ENCODE measurements around the gene PCDHB11.
"Not testable (repeated sequence)": the region's sequence is repeated elsewhere in the genome, so short reads cannot be mapped to it uniquely, and the experiment has no call there.

Gene PCDHB11

DNA sequence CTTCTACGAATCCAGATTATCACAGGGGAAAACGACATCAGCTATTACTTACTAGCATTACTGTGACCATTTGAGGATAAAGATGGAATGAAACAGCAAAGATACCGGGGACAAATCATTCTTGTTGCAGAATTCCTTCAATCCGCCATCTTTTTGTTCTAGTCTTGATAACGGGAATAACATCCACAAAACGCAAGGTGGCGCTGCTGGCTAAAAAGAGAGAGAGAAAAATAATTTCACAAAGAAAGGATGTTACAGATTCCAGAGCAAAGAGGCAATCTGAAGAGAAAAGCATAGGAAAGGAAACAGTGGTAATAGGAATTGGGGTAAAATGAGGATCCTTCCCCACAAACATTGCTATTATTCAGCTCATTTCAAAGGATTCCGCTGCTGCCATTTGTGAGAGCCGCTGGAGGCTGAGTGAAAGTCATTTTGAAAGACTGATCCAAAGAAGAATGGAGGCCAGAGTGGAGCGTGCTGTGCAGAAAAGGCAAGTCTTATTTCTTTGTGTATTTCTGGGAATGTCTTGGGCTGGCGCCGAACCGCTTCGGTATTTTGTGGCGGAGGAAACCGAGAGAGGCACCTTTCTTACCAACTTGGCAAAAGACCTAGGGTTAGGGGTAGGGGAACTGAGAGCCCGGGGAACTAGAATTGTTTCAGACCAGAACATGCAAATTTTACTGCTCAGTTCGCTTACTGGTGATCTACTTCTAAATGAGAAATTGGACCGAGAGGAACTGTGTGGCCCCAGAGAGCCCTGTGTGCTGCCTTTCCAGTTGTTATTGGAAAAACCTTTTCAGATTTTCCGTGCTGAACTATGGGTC lies 26.8 kb upstream of the PCDHB11 start, which contains the start of gene PCDHB7:
PCDHB7 (plus strand) TSS at position 264 of the 824 bp plus-strand sequence; CDS start at position 456, 192 bp downstream.
- Histone ChIP-seq H3K4me3 (ENCODE audit: low read depth, low read length) (no peak within 1 kb of the TSS), H3K79me2 (ENCODE audit: control insufficient read depth, insufficient read depth, low read length, unreplicated experiment) (no peaks in the 10 kb centered on the region), H3K27ac (ENCODE audit: low read depth, low read length) (no peak within 1 kb of the TSS), H2AFZ (ENCODE audit: low read length, unreplicated experiment) (peak within 1 kb of the TSS; percentile 41), H3K27me3 (ENCODE audit: insufficient read depth, low read length) (peaks cover 27% of the 10 kb centered on the region), H3K36me3 (ENCODE audit: insufficient read depth, low read length) (no peaks in the 10 kb centered on the region), H3K4me1 (ENCODE audit: control insufficient read depth, insufficient read depth, low read length, unreplicated experiment) (no peaks in the 10 kb centered on the region)

DNA sequence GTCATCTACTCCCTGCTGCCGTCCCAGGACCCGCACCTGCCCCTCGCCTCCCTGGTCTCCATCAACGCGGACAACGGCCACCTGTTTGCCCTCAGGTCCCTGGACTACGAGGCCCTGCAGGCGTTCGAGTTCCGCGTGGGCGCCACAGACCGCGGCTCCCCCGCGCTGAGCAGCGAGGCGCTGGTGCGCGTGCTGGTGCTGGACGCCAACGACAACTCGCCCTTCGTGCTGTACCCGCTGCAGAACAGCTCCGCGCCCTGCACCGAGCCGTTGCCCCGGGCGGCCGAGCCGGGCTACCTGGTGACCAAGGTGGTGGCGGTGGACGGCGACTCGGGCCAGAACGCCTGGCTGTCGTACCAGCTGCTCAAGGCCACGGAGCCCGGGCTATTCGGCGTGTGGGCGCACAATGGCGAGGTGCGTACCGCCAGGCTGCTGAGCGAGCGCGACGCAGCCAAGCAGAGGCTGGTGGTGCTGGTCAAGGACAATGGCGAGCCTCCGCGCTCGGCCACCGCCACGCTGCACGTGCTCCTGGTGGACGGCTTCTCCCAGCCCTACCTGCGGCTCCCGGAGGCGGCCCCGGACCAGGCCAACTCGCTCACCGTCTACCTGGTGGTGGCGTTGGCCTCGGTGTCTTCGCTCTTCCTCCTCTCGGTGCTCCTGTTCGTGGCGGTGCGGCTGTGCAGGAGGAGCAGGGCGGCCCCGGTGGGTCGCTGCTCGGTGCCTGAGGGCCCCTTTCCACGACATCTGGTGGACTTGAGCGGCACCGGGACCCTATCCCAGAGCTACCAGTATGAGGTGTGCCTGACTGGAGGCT lies 24.9 kb upstream of the PCDHB11 start:
- not testable (repeated sequence) for H2AFZ ChIP-seq (ENCODE audit: low read length, unreplicated experiment); H3K4me1 ChIP-seq (ENCODE audit: control insufficient read depth, insufficient read depth, low read length, unreplicated experiment); H3K36me3 ChIP-seq (ENCODE audit: insufficient read depth, low read length); H3K79me2 ChIP-seq (ENCODE audit: control insufficient read depth, insufficient read depth, low read length, unreplicated experiment); H3K4me3 ChIP-seq (ENCODE audit: low read depth, low read length); H3K27ac ChIP-seq (ENCODE audit: low read depth, low read length)
- H3K27me3 ChIP-seq (ENCODE audit: insufficient read depth, low read length), result peaks cover 36% of the 10 kb centered on the region

DNA sequence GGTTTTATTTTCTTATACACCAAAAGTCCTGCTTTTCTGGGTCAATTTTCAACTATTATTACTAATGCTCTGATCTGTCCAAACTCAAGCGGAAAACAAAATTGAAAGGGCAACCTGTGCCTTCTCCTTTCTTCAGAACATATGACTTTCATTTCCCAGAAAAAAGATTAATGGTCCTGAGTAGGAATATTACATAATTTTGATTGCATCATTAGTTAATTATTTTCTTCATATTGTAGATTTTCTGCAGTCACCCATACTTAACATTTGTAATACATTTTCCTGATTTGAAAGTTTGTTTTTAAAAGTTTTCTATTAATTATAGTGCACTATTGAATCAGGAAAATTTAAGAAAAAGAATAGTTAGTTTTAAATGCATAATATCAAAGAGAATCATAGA lies 23.5 kb upstream of the PCDHB11 start:
- Histone ChIP-seq H3K4me1 (ENCODE audit: control insufficient read depth, insufficient read depth, low read length, unreplicated experiment) (no peaks in the 10 kb centered on the region), H3K79me2 (ENCODE audit: control insufficient read depth, insufficient read depth, low read length, unreplicated experiment) (no peaks in the 10 kb centered on the region), H2AFZ (ENCODE audit: low read length, unreplicated experiment) (no peak overlapping the region), H3K27me3 (ENCODE audit: insufficient read depth, low read length) (peaks cover 36% of the 10 kb centered on the region), H3K36me3 (ENCODE audit: insufficient read depth, low read length) (no peaks in the 10 kb centered on the region), H3K27ac (ENCODE audit: low read depth, low read length) (no peak overlapping the region), H3K4me3 (ENCODE audit: low read depth, low read length) (no peak overlapping the region)

DNA sequence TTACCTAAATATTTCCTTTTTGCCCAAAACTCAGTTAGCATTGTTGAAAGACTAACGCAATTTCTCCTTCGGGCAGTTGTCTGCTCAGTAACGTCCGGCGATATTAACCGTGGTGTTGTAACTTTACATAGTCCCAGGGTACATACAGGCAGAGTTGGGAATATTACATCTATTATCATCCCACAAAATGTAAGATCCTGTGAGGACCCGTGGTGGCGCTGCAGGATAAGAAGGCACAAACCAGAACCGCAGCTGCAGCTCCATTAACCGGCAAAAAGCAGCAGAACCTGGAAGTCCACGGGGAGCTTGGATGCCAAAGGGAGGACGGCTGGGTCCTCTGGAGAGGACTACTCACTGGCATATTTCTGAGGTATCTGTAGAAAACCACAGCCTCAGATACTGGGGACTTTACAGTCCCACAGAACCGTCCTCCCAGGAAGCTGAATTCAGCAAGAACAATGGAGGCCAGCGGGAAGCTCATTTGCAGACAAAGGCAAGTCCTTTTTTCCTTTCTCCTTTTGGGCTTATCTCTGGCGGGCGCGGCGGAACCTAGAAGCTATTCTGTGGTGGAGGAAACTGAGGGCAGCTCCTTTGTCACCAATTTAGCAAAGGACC lies 21.7 kb upstream of the PCDHB11 start, which contains the start of gene PCDHB8:
PCDHB8 (plus strand) TSS at position 214 of the 615 bp plus-strand sequence; CDS start at position 459, 245 bp downstream.
- peaks cover 36% of the 10 kb centered on the region for H3K27me3 ChIP-seq (ENCODE audit: insufficient read depth, low read length)
- not testable (repeated sequence) for H3K79me2 ChIP-seq (ENCODE audit: control insufficient read depth, insufficient read depth, low read length, unreplicated experiment); H3K4me3 ChIP-seq (ENCODE audit: low read depth, low read length); H3K27ac ChIP-seq (ENCODE audit: low read depth, low read length); H3K36me3 ChIP-seq (ENCODE audit: insufficient read depth, low read length); H3K4me1 ChIP-seq (ENCODE audit: control insufficient read depth, insufficient read depth, low read length, unreplicated experiment); H2AFZ ChIP-seq (ENCODE audit: low read length, unreplicated experiment)

DNA sequence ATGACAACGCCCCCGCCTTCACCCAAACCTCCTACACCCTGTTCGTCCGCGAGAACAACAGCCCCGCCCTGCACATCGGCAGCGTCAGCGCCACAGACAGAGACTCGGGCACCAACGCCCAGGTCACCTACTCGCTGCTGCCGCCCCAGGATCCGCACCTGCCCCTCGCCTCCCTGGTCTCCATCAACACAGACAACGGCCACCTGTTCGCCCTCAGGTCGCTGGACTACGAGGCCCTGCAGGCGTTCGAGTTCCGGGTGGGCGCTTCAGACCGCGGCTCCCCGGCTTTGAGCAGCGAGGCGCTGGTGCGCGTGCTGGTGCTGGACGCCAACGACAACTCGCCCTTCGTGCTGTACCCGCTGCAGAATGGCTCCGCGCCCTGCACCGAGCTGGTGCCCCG lies 20.1 kb upstream of the PCDHB11 start:
- H3K27ac ChIP-seq (ENCODE audit: low read depth, low read length); H3K79me2 ChIP-seq (ENCODE audit: control insufficient read depth, insufficient read depth, low read length, unreplicated experiment); H2AFZ ChIP-seq (ENCODE audit: low read length, unreplicated experiment); H3K36me3 ChIP-seq (ENCODE audit: insufficient read depth, low read length); H3K4me3 ChIP-seq (ENCODE audit: low read depth, low read length); H3K4me1 ChIP-seq (ENCODE audit: control insufficient read depth, insufficient read depth, low read length, unreplicated experiment): not testable (repeated sequence)
- H3K27me3 ChIP-seq (ENCODE audit: insufficient read depth, low read length), result peaks cover 29% of the 10 kb centered on the region

DNA sequence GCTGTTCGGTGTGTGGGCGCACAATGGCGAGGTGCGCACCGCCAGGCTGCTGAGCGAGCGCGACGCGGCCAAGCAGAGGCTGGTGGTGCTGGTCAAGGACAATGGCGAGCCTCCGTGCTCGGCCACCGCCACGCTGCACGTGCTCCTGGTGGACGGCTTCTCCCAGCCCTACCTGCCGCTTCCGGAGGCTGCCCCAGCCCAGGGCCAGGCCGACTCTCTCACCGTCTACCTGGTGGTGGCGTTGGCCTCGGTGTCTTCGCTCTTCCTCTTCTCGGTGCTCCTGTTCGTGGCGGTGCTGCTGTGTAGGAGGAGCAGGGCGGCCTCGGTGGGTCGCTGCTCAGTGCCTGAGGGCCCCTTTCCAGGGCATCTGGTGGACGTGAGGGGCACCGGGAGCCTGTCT lies 19.6 kb upstream of the PCDHB11 start:
- not testable (repeated sequence) for H3K27ac ChIP-seq (ENCODE audit: low read depth, low read length); H3K4me3 ChIP-seq (ENCODE audit: low read depth, low read length); H3K36me3 ChIP-seq (ENCODE audit: insufficient read depth, low read length); H2AFZ ChIP-seq (ENCODE audit: low read length, unreplicated experiment); H3K4me1 ChIP-seq (ENCODE audit: control insufficient read depth, insufficient read depth, low read length, unreplicated experiment); H3K79me2 ChIP-seq (ENCODE audit: control insufficient read depth, insufficient read depth, low read length, unreplicated experiment)
- H3K27me3 ChIP-seq (ENCODE audit: insufficient read depth, low read length), result peaks cover 28% of the 10 kb centered on the region

DNA sequence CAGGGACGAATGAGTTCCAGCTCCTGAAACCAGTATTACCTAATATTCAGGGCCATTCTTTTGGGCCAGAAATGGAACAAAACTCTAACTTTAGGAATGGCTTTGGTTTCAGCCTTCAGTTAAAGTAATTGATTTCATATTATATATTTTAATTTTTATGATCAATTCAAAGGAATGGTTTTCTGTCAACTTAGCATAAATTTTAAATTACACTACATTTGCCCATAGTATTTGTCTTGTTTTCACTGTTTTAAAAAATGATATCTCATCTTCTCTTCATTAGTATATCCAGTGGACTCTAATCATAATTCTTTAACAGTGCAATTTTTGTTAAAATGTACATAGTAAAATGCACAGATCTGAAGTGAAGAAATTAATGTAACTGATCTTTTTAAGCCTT lies 19.1 kb upstream of the PCDHB11 start:
- Histone ChIP-seq H3K27me3 (ENCODE audit: insufficient read depth, low read length) (peaks cover 24% of the 10 kb centered on the region), H3K36me3 (ENCODE audit: insufficient read depth, low read length) (no peaks in the 10 kb centered on the region), H3K4me1 (ENCODE audit: control insufficient read depth, insufficient read depth, low read length, unreplicated experiment) (no peaks in the 10 kb centered on the region), H3K27ac (ENCODE audit: low read depth, low read length) (no peak overlapping the region), H2AFZ (ENCODE audit: low read length, unreplicated experiment) (no peak overlapping the region), H3K4me3 (ENCODE audit: low read depth, low read length) (no peak overlapping the region), H3K79me2 (ENCODE audit: control insufficient read depth, insufficient read depth, low read length, unreplicated experiment) (no peaks in the 10 kb centered on the region)

DNA sequence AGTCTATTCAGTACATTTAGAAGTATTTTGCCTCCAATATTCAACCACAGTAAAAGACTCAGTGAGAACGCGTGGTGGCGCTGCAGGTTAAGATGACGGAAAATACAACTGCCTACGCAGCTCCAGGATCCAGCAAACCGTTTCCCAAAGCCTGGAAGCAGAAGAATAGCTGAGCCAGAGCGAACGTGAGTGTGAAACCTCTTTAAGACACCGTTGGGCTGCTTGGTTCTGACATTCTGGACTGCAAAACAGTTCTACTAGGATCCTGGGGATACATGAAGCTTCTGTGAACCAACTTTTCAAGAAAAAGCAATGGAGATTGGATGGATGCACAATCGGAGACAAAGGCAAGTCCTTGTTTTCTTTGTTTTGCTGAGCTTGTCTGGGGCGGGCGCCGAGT lies 17.2 kb upstream of the PCDHB11 start, which contains the start of gene PCDHB16:
PCDHB16 (plus strand) TSS at position 140 of the 400 bp plus-strand sequence; CDS start at position 313, 173 bp downstream.
- H3K79me2 ChIP-seq (ENCODE audit: control insufficient read depth, insufficient read depth, low read length, unreplicated experiment), result no peaks in the 10 kb centered on the region
- no peaks in the 10 kb centered on the region for H3K36me3 ChIP-seq (ENCODE audit: insufficient read depth, low read length)
- no peak within 1 kb of the TSS for H3K27ac ChIP-seq (ENCODE audit: low read depth, low read length)
- H2AFZ ChIP-seq (ENCODE audit: low read length, unreplicated experiment), result no peak within 1 kb of the TSS
- no peak within 1 kb of the TSS for H3K4me3 ChIP-seq (ENCODE audit: low read depth, low read length)
- H3K4me1 ChIP-seq (ENCODE audit: control insufficient read depth, insufficient read depth, low read length, unreplicated experiment), result no peaks in the 10 kb centered on the region
- peaks cover 13% of the 10 kb centered on the region for H3K27me3 ChIP-seq (ENCODE audit: insufficient read depth, low read length)

DNA sequence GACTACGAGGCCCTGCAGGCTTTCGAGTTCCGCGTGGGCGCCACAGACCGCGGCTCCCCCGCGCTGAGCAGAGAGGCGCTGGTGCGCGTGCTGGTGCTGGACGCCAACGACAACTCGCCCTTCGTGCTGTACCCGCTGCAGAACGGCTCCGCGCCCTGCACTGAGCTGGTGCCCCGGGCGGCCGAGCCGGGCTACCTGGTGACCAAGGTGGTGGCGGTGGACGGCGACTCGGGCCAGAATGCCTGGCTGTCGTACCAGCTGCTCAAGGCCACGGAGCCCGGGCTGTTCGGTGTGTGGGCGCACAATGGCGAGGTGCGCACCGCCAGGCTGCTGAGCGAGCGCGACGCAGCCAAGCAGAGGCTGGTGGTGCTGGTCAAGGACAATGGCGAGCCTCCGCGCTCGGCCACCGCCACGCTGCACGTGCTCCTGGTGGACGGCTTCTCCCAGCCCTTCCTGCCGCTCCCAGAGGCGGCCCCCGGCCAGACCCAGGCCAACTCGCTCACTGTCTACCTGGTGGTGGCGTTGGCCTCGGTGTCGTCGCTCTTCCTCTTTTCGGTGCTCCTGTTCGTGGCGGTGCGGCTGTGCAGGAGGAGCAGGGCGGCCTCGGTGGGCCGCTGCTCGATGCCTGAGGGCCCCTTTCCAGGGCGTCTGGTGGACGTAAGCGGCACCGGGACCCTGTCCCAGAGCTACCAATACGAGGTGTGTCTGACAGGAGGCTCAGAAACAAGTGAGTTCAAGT lies 15.1 kb upstream of the PCDHB11 start:
- not testable (repeated sequence) for H3K27ac ChIP-seq (ENCODE audit: low read depth, low read length); H2AFZ ChIP-seq (ENCODE audit: low read length, unreplicated experiment); H3K36me3 ChIP-seq (ENCODE audit: insufficient read depth, low read length); H3K27me3 ChIP-seq (ENCODE audit: insufficient read depth, low read length); H3K79me2 ChIP-seq (ENCODE audit: control insufficient read depth, insufficient read depth, low read length, unreplicated experiment); H3K4me1 ChIP-seq (ENCODE audit: control insufficient read depth, insufficient read depth, low read length, unreplicated experiment); H3K4me3 ChIP-seq (ENCODE audit: low read depth, low read length)

DNA sequence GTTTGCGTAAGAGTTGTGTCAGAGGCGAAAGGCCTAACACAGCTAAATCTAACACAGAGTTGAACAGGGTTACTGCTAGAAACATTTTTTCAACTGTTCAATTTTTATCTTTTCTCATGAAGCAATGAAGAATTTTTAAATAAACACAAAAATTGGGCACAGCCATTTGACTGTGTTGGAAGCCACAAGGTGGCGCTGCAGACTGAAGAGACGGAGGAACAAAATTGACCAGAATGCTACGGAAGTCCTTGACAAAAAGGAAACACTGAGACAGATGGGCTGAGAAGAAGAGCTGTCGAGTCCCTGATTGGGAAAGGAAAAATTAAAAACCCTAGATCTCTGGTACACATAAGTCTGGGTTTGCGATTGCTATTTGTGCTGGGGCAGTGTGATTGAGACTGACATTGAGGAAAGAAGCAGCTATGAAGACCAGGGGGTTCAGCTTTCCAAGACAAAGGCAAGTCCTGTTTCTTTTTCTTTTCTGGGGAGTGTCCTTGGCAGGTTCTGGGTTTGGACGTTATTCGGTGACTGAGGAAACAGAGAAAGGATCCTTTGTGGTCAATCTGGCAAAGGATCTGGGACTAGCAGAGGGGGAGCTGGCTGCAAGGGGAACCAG lies 12.4 kb upstream of the PCDHB11 start, which contains the start of gene PCDHB9:
PCDHB9 (plus strand) TSS at position 265 of the 616 bp plus-strand sequence; CDS start at position 423, 158 bp downstream.
- Histone ChIP-seq H2AFZ (ENCODE audit: low read length, unreplicated experiment) (no peak within 1 kb of the TSS), H3K27me3 (ENCODE audit: insufficient read depth, low read length) (peaks cover 8% of the 10 kb centered on the region; the same call in 1 of the 2 replicates), H3K79me2 (ENCODE audit: control insufficient read depth, insufficient read depth, low read length, unreplicated experiment) (no peaks in the 10 kb centered on the region), H3K4me1 (ENCODE audit: control insufficient read depth, insufficient read depth, low read length, unreplicated experiment) (no peaks in the 10 kb centered on the region), H3K4me3 (ENCODE audit: low read depth, low read length) (no peak within 1 kb of the TSS), H3K27ac (ENCODE audit: low read depth, low read length) (no peak within 1 kb of the TSS), H3K36me3 (ENCODE audit: insufficient read depth, low read length) (no peaks in the 10 kb centered on the region)

Data from ACC112 (cell line).